ENCODE measurements around the gene HAPSTR1.

GRCh38 chr16:9096416-9096952 is 5.0 kb downstream of the HAPSTR1 start:
- TF ChIP-seq CTCF (conservative IDR thresholded peaks at IDR 0.05; ENCODE audit: low read length), result no peak
- TF ChIP-seq EZH2phosphoT487 (IDR thresholded peaks at IDR 0.05; ENCODE audit: borderline replicate concordance), result no peak

Measured in Loucy (cell line).